Measurements from ENCODE around the gene SLCO6A1. TPM values are rescaled to one million over a fixed set of nuclear protein-coding genes. Genes with fewer than 3 reads are reported as not detected.

The SLCO6A1 gene
- polyA plus RNA-seq, 1 donor (not counting 4 experiments of a cell fraction or from before 2014, with no cell fraction given): not detected

DNA sequence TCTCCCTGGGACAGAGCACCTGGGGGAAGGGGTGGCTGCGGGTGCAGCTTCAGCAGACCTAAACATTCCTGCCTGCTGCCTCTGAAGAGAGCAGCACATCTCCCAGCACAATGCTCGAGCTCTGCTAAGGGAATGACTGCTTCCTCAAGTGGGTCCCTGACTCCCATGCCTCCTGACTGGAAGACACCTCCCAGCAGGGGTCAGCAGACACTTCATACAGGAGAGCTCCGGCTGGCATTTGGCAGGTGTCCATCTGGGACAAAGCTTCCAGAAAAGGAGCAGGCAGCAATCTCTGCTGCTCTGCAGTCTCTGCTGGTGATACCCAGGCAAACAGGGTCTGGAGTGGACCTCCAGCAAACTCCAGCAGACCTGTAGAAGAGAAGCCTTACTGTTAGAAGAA lies 77.2 kb downstream of the SLCO6A1 start:
- Histone ChIP-seq H3K9me1 (ENCODE audit: control insufficient read depth, extremely low read depth, insufficient read depth, low read length) (no peaks in the 10 kb centered on the region), H3K36me3 (ENCODE audit: control insufficient read depth in 2 of 2, extremely low read depth in 1 of 2, insufficient read depth in 2 of 2, low read length in 2 of 2) (no peaks in the 10 kb centered on the region), H3K4me2 (ENCODE audit: control insufficient read depth, extremely low read depth, insufficient read depth, low read depth, low read length) (no peak overlapping the region), H3K4me1 (ENCODE audit: control insufficient read depth, extremely low read depth, insufficient read depth, low read length) (no peaks in the 10 kb centered on the region), H3K27me3 (ENCODE audit: control insufficient read depth, extremely low read depth, insufficient read depth, low read length) (no peaks in the 10 kb centered on the region), H3K79me2 (ENCODE audit: control insufficient read depth, insufficient read depth, low read length) (no peaks in the 10 kb centered on the region), H3K4me3 (ENCODE audit: control insufficient read depth in 2 of 3, extremely low read depth in 1 of 3, insufficient read depth in 2 of 3, low read depth in 1 of 3, low read length in 3 of 3) (no peak overlapping the region), H4K20me1 (ENCODE audit: control insufficient read depth, extremely low read depth, insufficient read depth, low read length) (no peaks in the 10 kb centered on the region), H2AFZ (ENCODE audit: control insufficient read depth, low read length) (no peak overlapping the region), H3K27ac (ENCODE audit: control insufficient read depth, insufficient read depth, low read length) (no peak overlapping the region), H3K9ac (ENCODE audit: control insufficient read depth, extremely low read depth, insufficient read depth, low read length) (no peak overlapping the region), H3K9me3 (ENCODE audit: control insufficient read depth, low read depth, low read length) (no peaks in the 10 kb centered on the region)
- dilution Hi-C loops (cut with MboI; ENCODE audit: extremely low pct_ligation_motif_present, low sequenced_read_pairs): no loop called here
- DNase-seq (ENCODE audit: low read depth, low spot score) (no peak), FAIRE-seq (no peak)
- TF ChIP-seq, protein P1, sequence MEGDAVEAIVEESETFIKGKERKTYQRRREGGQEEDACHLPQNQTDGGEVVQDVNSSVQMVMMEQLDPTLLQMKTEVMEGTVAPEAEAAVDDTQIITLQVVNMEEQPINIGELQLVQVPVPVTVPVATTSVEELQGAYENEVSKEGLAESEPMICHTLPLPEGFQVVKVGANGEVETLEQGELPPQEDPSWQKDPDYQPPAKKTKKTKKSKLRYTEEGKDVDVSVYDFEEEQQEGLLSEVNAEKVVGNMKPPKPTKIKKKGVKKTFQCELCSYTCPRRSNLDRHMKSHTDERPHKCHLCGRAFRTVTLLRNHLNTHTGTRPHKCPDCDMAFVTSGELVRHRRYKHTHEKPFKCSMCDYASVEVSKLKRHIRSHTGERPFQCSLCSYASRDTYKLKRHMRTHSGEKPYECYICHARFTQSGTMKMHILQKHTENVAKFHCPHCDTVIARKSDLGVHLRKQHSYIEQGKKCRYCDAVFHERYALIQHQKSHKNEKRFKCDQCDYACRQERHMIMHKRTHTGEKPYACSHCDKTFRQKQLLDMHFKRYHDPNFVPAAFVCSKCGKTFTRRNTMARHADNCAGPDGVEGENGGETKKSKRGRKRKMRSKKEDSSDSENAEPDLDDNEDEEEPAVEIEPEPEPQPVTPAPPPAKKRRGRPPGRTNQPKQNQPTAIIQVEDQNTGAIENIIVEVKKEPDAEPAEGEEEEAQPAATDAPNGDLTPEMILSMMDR (optimal IDR thresholded peaks at IDR 0.05 in 1 of 3, IDR thresholded peaks at IDR 0.05 in 1 of 3, conservative IDR thresholded peaks at IDR 0.05 in 1 of 3; ENCODE audit: extremely low read depth in 1 of 3, insufficient read depth in 2 of 3, low read length in 3 of 3): no peak
- TF ChIP-seq EZH2 (IDR thresholded peaks at IDR 0.05; ENCODE audit: low read length): no peak

GRCh38 chr5:102418531-102418930 lies 80.3 kb downstream of the SLCO6A1 start:
- no peak overlapping the region for H2AFZ ChIP-seq (ENCODE audit: control insufficient read depth, low read length)

More at GRCh38 chr5:102418531-102418930, 80.3 kb downstream of the SLCO6A1 start:
- no peaks in the 10 kb centered on the region for H3K9me3 ChIP-seq (ENCODE audit: control insufficient read depth, low read depth, low read length)
- DNase-seq (ENCODE audit: low read depth, low spot score) (no peak), FAIRE-seq (no peak)
- dilution Hi-C loops (cut with MboI; ENCODE audit: extremely low pct_ligation_motif_present, low sequenced_read_pairs): no loop called here
- H3K4me1 ChIP-seq (ENCODE audit: control insufficient read depth, extremely low read depth, insufficient read depth, low read length): no peaks in the 10 kb centered on the region
- no peak overlapping the region for H3K4me2 ChIP-seq (ENCODE audit: control insufficient read depth, extremely low read depth, insufficient read depth, low read depth, low read length)
- no peaks in the 10 kb centered on the region for H4K20me1 ChIP-seq (ENCODE audit: control insufficient read depth, extremely low read depth, insufficient read depth, low read length)
- TF ChIP-seq, protein P1 (optimal IDR thresholded peaks at IDR 0.05 in 1 of 3, IDR thresholded peaks at IDR 0.05 in 1 of 3, conservative IDR thresholded peaks at IDR 0.05 in 1 of 3; ENCODE audit: extremely low read depth in 1 of 3, insufficient read depth in 2 of 3, low read length in 3 of 3): no peak
- no peak for TF ChIP-seq EZH2 (IDR thresholded peaks at IDR 0.05; ENCODE audit: low read length)
- H3K79me2 ChIP-seq (ENCODE audit: control insufficient read depth, insufficient read depth, low read length): no peaks in the 10 kb centered on the region
- no peaks in the 10 kb centered on the region for H3K9me1 ChIP-seq (ENCODE audit: control insufficient read depth, extremely low read depth, insufficient read depth, low read length)
- H3K27ac ChIP-seq (ENCODE audit: control insufficient read depth, insufficient read depth, low read length): no peak overlapping the region
- no peak overlapping the region for H3K4me3 ChIP-seq (ENCODE audit: control insufficient read depth in 2 of 3, extremely low read depth in 1 of 3, insufficient read depth in 2 of 3, low read depth in 1 of 3, low read length in 3 of 3)
- no peaks in the 10 kb centered on the region for H3K36me3 ChIP-seq (ENCODE audit: control insufficient read depth in 2 of 2, extremely low read depth in 1 of 2, insufficient read depth in 2 of 2, low read length in 2 of 2)
- no peaks in the 10 kb centered on the region for H3K27me3 ChIP-seq (ENCODE audit: control insufficient read depth, extremely low read depth, insufficient read depth, low read length)
- no peak overlapping the region for H3K9ac ChIP-seq (ENCODE audit: control insufficient read depth, extremely low read depth, insufficient read depth, low read length)

Data from keratinocyte (primary cell).